GM23338 (cell line): ENCODE results near the gene NRF1. TPM values are rescaled to one million over a fixed set of nuclear protein-coding genes. Genes with fewer than 3 reads are reported as not detected.

ENCODE experiments used
- ATAC-seq: fragments of 200-7000 bp; cut with Tn5 transposase; 3 replicates; pipeline ENCODE4 v1.9.1; 2020
- DNase-seq: peaks from one replicate; pipeline ENCODE4 v3.0.0-alpha.2; 2015; ENCODE audit warnings: low spot score
- H2AFZ ChIP-seq: fragments of 200-600 bp; sonication (generic); 2 replicates; pipeline ENCODE4 v1.8.0; 2016; ENCODE audit warnings: antibody characterized with exemption, mild to moderate bottlenecking, moderate library complexity
- H3F3A ChIP-seq: fragments of 200-600 bp; sonication (generic); replicated peaks from 2 replicates; pipeline ENCODE4 v1.8.0; 2017; ENCODE audit warnings: antibody characterized with exemption, mixed run types, low read depth
- H3K27ac ChIP-seq: fragments of 200-600 bp; sonication (generic); 2 replicates; pipeline ENCODE4 v1.6.1; 2016; ENCODE audit warnings: low read depth
- H3K27me3 ChIP-seq: fragments of 200-600 bp; sonication (generic); 2 replicates; pipeline ENCODE4 v1.8.0; 2016; ENCODE audit warnings: mild to moderate bottlenecking, mixed run types, moderate library complexity; ENCODE audit not compliant: insufficient read depth
- H3K36me3 ChIP-seq: fragments of 200-600 bp; sonication (generic); 2 replicates; pipeline ENCODE4 v1.8.0; 2016; ENCODE audit warnings: mild to moderate bottlenecking; ENCODE audit not compliant: insufficient read depth
- H3K4me1 ChIP-seq: fragments of 200-600 bp; sonication (generic); 2 replicates; pipeline ENCODE4 v1.8.0; 2016; ENCODE audit warnings: mild to moderate bottlenecking, moderate library complexity; ENCODE audit not compliant: insufficient read depth
- H3K4me2 ChIP-seq: fragments of 200-600 bp; sonication (generic); 2 replicates; pipeline ENCODE4 v1.7.1; 2017; ENCODE audit warnings: mixed run types
- H3K4me3 ChIP-seq: fragments of 200-600 bp; sonication (generic); 2 replicates; pipeline ENCODE4 v1.6.1; 2016; ENCODE audit warnings: mixed run types
- H3K79me2 ChIP-seq: fragments of 200-600 bp; sonication (generic); replicated peaks from 2 replicates; pipeline ENCODE4 v1.8.0; 2017; ENCODE audit warnings: mild to moderate bottlenecking; ENCODE audit not compliant: insufficient read depth
- H3K9me2 ChIP-seq: fragments of 200-600 bp; sonication (generic); 2 replicates; pipeline ENCODE4 v1.8.0; 2017; ENCODE audit not compliant: insufficient read depth
- H4K20me1 ChIP-seq: fragments of 200-600 bp; sonication (generic); replicated peaks from 2 replicates; pipeline ENCODE4 v1.8.0; 2017; ENCODE audit warnings: mild to moderate bottlenecking; ENCODE audit not compliant: insufficient read depth
- H3K27ac Mint-ChIP-seq: 2 replicates; pipeline ENCODE4 v1.8.0; 2020; ENCODE audit warnings: inconsistent platforms, mild to moderate bottlenecking, moderate library complexity, mixed read lengths
- H3K27me3 Mint-ChIP-seq: 3 replicates; pipeline ENCODE4 v1.8.0; 2022; ENCODE audit warnings: low read depth, mild to moderate bottlenecking, moderate library complexity, mixed read lengths, inconsistent platforms; ENCODE audit not compliant: insufficient read depth, poor library complexity
- H3K36me3 Mint-ChIP-seq: 3 replicates; pipeline ENCODE4 v1.8.0; 2021; ENCODE audit warnings: low read depth, mild to moderate bottlenecking, inconsistent platforms, moderate library complexity, mixed read lengths
- H3K4me1 Mint-ChIP-seq: 3 replicates; pipeline ENCODE4 v1.8.0; 2020; ENCODE audit warnings: mild to moderate bottlenecking, inconsistent platforms, mixed read lengths
- H3K4me3 Mint-ChIP-seq: 3 replicates; pipeline ENCODE4 v1.8.0; 2021; ENCODE audit warnings: moderate library complexity, mild to moderate bottlenecking, inconsistent platforms, mixed read lengths
- H3K9me3 Mint-ChIP-seq: 3 replicates; pipeline ENCODE4 v1.8.0; 2020; ENCODE audit warnings: moderate library complexity, mild to moderate bottlenecking, inconsistent platforms, mixed read lengths
- CREB1 ChIP-seq: fragments of 250-450 bp; sonication (Bioruptor Pico); IDR thresholded peaks from 2 replicates; pipeline ENCODE4 v1.5.0; 2020; ENCODE audit warnings: low read depth, mild to moderate bottlenecking, moderate library complexity
- EZH2 ChIP-seq: fragments of 200-600 bp; sonication (generic); IDR thresholded peaks from one replicate; pipeline ENCODE4 v1.8.0; 2017; ENCODE audit warnings: antibody characterized with exemption, mild to moderate bottlenecking, low read depth; ENCODE audit not compliant: unreplicated experiment
- EZH2phosphoT487 ChIP-seq: fragments of 200-600 bp; sonication (generic); IDR thresholded peaks from one replicate; pipeline ENCODE4 v1.8.1; 2018; ENCODE audit warnings: antibody characterized with exemption; ENCODE audit not compliant: unreplicated experiment
- JUNB ChIP-seq: IDR thresholded peaks from one replicate; pipeline ENCODE4 v1.6.1; 2016; ENCODE audit warnings: antibody characterized with exemption; ENCODE audit not compliant: unreplicated experiment
- NANOG ChIP-seq: IDR thresholded peaks from 2 replicates; pipeline ENCODE4 v1.6.1; 2016; ENCODE audit warnings: antibody characterized with exemption, borderline replicate concordance
- POLR2AphosphoS5 ChIP-seq: IDR thresholded peaks from 2 replicates; pipeline ENCODE4 v1.6.1; 2016; ENCODE audit warnings: antibody characterized with exemption, low read depth
- STAT1 ChIP-seq: IDR thresholded peaks from one replicate; pipeline ENCODE4 v1.6.1; 2016; ENCODE audit warnings: antibody characterized with exemption; ENCODE audit not compliant: unreplicated experiment
- ZNF114 ChIP-seq: fragments of 250-450 bp; sonication (Bioruptor Pico); IDR thresholded peaks from 2 replicates; pipeline ENCODE4 v1.5.0; 2020; ENCODE audit warnings: mild to moderate bottlenecking, moderate library complexity
- ZNF331 ChIP-seq: fragments of 250-450 bp; sonication (Bioruptor Pico); IDR thresholded peaks from 2 replicates; pipeline ENCODE4 v1.5.0; 2020; ENCODE audit warnings: low read depth, mild to moderate bottlenecking, moderate library complexity
- polyA plus RNA-seq: library from polyadenylated mRNA; unstranded; fragments of >200 nt; fragmentation: Nextera tagmentation; extraction: Ambion mirVana; gene quantifications from 2 replicates; pipeline ENCODE4 v1.2.1, GENCODE V29; 2016
- total RNA-seq: library from RNA; depleted of rRNA; stranded (reverse); fragments of >200 nt; shearing (Covaris generic); gene quantifications from 2 replicates; pipeline ENCODE4 v1.2.3, GENCODE V29; 2014
- TF ChIP-seq, protein P1 (sequence below): fragments of 250-450 bp; sonication (Bioruptor Pico); IDR thresholded peaks from 2 replicates; pipeline ENCODE4 v1.5.0; 2020; ENCODE audit warnings: mild to moderate bottlenecking, moderate library complexity
- TF ChIP-seq, protein P2 (sequence below): IDR thresholded peaks from 2 replicates; pipeline ENCODE4 v1.6.1; 2016; ENCODE audit warnings: antibody characterized with exemption
- TF ChIP-seq, protein P3 (sequence below), 2 experiments: fragments of 200-600 bp in 1 of 2; sonication (generic) in 1 of 2; conservative IDR thresholded peaks; 2 replicates each; pipeline versions ENCODE4 v1.5.1 to v1.6.1; 2016 to 2017; ENCODE audit warnings: antibody characterized with exemption in 2 of 2, low read depth in 2 of 2, mild to moderate bottlenecking in 2 of 2, moderate library complexity in 1 of 2
- TF ChIP-seq, protein P4 (sequence below): IDR thresholded peaks from one replicate; pipeline ENCODE4 v1.6.1; 2018; ENCODE audit warnings: antibody characterized with exemption; ENCODE audit not compliant: unreplicated experiment

NRF1 gene
- total and polyA plus RNA-seq, 2 experiments from 2014 or later, result 5.3 to 24.6 TPM

DNA sequence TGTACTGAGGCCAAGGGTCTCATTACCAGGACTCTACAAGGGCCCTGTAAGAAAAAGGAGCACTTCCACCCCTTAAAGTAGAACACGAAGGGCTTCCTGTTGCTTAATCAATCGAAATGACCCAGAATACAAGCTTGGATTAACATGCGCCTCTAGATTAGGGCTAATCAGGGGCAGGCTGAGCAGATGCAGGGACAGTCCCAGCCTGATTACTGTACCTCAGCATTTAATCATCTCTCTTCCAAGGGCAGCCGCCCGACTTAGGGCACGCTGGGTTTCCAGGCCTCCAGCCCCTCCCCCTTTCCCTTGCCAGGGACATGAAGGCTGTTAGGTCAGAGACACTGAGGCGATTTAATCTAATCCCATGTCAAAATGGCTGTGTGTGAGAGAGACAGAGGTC is 138.6 kb downstream of the NRF1 start:
- H3F3A ChIP-seq, result peaks cover 6% of the 10 kb centered on the region; the same call in 1 of the 2 replicates
- H3K4me1 Mint-ChIP-seq, result peaks cover 13% of the 10 kb centered on the region; the same call in 2 of the 3 replicates
- TF ChIP-seq, protein P1, sequence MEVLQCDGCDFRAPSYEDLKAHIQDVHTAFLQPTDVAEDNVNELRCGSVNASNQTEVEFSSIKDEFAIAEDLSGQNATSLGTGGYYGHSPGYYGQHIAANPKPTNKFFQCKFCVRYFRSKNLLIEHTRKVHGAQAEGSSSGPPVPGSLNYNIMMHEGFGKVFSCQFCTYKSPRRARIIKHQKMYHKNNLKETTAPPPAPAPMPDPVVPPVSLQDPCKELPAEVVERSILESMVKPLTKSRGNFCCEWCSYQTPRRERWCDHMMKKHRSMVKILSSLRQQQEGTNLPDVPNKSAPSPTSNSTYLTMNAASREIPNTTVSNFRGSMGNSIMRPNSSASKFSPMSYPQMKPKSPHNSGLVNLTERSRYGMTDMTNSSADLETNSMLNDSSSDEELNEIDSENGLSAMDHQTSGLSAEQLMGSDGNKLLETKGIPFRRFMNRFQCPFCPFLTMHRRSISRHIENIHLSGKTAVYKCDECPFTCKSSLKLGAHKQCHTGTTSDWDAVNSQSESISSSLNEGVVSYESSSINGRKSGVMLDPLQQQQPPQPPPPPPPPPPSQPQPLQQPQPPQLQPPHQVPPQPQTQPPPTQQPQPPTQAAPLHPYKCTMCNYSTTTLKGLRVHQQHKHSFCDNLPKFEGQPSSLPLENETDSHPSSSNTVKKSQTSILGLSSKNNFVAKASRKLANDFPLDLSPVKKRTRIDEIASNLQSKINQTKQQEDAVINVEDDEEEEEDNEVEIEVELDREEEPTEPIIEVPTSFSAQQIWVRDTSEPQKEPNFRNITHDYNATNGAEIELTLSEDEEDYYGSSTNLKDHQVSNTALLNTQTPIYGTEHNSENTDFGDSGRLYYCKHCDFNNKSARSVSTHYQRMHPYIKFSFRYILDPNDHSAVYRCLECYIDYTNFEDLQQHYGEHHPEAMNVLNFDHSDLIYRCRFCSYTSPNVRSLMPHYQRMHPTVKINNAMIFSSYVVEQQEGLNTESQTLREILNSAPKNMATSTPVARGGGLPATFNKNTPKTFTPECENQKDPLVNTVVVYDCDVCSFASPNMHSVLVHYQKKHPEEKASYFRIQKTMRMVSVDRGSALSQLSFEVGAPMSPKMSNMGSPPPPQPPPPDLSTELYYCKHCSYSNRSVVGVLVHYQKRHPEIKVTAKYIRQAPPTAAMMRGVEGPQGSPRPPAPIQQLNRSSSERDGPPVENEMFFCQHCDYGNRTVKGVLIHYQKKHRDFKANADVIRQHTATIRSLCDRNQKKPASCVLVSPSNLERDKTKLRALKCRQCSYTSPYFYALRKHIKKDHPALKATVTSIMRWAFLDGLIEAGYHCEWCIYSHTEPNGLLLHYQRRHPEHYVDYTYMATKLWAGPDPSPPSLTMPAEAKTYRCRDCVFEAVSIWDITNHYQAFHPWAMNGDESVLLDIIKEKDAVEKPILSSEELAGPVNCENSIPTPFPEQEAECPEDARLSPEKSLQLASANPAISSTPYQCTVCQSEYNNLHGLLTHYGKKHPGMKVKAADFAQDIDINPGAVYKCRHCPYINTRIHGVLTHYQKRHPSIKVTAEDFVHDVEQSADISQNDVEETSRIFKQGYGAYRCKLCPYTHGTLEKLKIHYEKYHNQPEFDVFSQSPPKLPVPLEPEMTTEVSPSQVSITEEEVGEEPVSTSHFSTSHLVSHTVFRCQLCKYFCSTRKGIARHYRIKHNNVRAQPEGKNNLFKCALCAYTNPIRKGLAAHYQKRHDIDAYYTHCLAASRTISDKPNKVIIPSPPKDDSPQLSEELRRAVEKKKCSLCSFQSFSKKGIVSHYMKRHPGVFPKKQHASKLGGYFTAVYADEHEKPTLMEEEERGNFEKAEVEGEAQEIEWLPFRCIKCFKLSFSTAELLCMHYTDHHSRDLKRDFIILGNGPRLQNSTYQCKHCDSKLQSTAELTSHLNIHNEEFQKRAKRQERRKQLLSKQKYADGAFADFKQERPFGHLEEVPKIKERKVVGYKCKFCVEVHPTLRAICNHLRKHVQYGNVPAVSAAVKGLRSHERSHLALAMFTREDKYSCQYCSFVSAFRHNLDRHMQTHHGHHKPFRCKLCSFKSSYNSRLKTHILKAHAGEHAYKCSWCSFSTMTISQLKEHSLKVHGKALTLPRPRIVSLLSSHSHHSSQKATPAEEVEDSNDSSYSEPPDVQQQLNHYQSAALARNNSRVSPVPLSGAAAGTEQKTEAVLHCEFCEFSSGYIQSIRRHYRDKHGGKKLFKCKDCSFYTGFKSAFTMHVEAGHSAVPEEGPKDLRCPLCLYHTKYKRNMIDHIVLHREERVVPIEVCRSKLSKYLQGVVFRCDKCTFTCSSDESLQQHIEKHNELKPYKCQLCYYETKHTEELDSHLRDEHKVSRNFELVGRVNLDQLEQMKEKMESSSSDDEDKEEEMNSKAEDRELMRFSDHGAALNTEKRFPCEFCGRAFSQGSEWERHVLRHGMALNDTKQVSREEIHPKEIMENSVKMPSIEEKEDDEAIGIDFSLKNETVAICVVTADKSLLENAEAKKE (CRISPR knock-in tag), result no peak
- no peak for TF ChIP-seq EZH2phosphoT487
- TF ChIP-seq, protein P2, sequence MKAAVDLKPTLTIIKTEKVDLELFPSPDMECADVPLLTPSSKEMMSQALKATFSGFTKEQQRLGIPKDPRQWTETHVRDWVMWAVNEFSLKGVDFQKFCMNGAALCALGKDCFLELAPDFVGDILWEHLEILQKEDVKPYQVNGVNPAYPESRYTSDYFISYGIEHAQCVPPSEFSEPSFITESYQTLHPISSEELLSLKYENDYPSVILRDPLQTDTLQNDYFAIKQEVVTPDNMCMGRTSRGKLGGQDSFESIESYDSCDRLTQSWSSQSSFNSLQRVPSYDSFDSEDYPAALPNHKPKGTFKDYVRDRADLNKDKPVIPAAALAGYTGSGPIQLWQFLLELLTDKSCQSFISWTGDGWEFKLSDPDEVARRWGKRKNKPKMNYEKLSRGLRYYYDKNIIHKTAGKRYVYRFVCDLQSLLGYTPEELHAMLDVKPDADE, result no peak
- no peak for TF ChIP-seq ZNF114
- TF ChIP-seq JUNB, result no peak
- TF ChIP-seq, protein P3, sequence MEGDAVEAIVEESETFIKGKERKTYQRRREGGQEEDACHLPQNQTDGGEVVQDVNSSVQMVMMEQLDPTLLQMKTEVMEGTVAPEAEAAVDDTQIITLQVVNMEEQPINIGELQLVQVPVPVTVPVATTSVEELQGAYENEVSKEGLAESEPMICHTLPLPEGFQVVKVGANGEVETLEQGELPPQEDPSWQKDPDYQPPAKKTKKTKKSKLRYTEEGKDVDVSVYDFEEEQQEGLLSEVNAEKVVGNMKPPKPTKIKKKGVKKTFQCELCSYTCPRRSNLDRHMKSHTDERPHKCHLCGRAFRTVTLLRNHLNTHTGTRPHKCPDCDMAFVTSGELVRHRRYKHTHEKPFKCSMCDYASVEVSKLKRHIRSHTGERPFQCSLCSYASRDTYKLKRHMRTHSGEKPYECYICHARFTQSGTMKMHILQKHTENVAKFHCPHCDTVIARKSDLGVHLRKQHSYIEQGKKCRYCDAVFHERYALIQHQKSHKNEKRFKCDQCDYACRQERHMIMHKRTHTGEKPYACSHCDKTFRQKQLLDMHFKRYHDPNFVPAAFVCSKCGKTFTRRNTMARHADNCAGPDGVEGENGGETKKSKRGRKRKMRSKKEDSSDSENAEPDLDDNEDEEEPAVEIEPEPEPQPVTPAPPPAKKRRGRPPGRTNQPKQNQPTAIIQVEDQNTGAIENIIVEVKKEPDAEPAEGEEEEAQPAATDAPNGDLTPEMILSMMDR (conservative IDR thresholded peaks at IDR 0.05; ENCODE audit: low read depth in 2 of 2), result no peak
- no peak for TF ChIP-seq ZNF331 (CRISPR knock-in tag)
- no peak for TF ChIP-seq CREB1 (CRISPR knock-in tag)
- TF ChIP-seq, protein P4, sequence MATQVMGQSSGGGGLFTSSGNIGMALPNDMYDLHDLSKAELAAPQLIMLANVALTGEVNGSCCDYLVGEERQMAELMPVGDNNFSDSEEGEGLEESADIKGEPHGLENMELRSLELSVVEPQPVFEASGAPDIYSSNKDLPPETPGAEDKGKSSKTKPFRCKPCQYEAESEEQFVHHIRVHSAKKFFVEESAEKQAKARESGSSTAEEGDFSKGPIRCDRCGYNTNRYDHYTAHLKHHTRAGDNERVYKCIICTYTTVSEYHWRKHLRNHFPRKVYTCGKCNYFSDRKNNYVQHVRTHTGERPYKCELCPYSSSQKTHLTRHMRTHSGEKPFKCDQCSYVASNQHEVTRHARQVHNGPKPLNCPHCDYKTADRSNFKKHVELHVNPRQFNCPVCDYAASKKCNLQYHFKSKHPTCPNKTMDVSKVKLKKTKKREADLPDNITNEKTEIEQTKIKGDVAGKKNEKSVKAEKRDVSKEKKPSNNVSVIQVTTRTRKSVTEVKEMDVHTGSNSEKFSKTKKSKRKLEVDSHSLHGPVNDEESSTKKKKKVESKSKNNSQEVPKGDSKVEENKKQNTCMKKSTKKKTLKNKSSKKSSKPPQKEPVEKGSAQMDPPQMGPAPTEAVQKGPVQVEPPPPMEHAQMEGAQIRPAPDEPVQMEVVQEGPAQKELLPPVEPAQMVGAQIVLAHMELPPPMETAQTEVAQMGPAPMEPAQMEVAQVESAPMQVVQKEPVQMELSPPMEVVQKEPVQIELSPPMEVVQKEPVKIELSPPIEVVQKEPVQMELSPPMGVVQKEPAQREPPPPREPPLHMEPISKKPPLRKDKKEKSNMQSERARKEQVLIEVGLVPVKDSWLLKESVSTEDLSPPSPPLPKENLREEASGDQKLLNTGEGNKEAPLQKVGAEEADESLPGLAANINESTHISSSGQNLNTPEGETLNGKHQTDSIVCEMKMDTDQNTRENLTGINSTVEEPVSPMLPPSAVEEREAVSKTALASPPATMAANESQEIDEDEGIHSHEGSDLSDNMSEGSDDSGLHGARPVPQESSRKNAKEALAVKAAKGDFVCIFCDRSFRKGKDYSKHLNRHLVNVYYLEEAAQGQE, result no peak
- TF ChIP-seq EZH2, result no peak
- no peak for TF ChIP-seq STAT1
- TF ChIP-seq NANOG, result no peak
- TF ChIP-seq POLR2AphosphoS5, result no peak
- H3K4me1 ChIP-seq, result no peaks in the 10 kb centered on the region; the same call in 1 of the 2 replicates
- H3K36me3 ChIP-seq, result no peaks in the 10 kb centered on the region
- H3K36me3 Mint-ChIP-seq, result peaks cover 17% of the 10 kb centered on the region
- no peaks in the 10 kb centered on the region for H3K27me3 Mint-ChIP-seq
- H3K27ac ChIP-seq, result no peak overlapping the region
- H3K27ac Mint-ChIP-seq, result no peak overlapping the region
- no peaks in the 10 kb centered on the region for H3K79me2 ChIP-seq
- DNase-seq (no peak), ATAC-seq (no peak; the same call in 1 of the 3 replicates)
- H3K4me2 ChIP-seq, result no peak overlapping the region
- H2AFZ ChIP-seq, result no peak overlapping the region
- H3K27me3 ChIP-seq, result no peaks in the 10 kb centered on the region
- H4K20me1 ChIP-seq, result peaks cover 3% of the 10 kb centered on the region; the same call in 1 of the 2 replicates
- no peaks in the 10 kb centered on the region; the same call in 2 of the 3 replicates for H3K9me3 Mint-ChIP-seq
- H3K4me3 Mint-ChIP-seq, result no peak overlapping the region
- H3K9me2 ChIP-seq, result no peaks in the 10 kb centered on the region
- no peak overlapping the region for H3K4me3 ChIP-seq
